NCI-H1417 (cell line): ENCODE results near the gene SAE1.
"Not testable (repeated sequence)": the region's sequence is repeated elsewhere in the genome, so short reads cannot be mapped to it uniquely, and the experiment has no call there.

Experiments used
- DNase-seq, 3 experiments: peaks; one replicate each; lab custom pipeline; 2025; lab: John Stamatoyannopoulos, UW

SAE1 gene

DNA sequence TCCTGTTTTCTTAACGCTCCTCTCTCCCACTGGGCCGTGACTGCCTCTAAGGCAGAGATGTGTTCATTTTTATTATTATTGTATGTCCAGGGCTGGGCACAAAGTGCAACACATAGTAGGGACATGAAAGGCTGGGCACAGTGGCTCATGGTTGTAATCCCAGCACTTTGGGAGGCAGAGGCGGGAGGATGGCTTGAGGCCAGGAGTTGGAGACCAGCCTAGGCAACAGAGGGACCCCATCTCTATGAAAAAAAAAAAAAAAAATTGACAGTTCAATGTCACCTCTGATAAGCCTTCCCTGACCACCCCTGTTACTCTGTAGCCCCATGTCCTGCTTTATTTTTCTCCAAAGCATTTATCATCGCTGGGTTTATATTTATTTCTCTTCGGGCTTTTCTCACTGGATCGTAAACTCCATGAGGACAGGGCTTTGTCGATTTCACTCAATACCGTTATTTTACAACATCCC, 481 bp upstream of the SAE1 start:
- DNase-seq = no peak

DNA sequence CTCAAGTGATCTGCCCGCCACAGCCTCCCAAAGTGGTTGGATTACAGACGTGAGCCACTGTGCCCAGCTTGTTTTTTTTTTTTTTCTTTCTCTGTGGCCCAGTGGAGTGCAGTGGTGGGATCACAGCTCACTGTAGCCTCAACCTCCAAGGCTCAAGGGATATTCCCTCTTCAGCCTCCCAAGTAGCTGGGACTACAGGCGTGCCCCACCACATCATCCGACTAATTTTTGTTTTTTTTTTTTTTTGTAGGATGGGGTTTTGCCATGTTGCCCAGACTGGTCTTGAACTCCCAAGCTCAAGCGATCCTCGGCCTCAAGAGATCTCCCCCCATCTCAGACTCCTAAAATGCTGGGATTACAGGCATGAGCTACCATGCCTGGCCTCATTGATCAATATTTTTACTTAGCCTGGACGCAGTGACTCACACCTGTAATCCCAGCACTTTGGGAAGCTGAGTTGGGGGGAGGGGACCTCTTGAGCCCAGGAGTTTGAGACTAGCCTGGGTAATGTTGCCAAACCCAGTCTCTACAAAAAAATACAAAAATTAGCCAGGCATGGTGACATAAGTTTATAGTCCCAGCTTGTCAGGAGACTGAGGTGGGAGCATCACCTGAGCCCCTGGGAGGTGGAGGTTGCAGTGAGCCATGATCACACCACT, 1.7 kb downstream of the SAE1 start:
- no peak for DNase-seq

DNA sequence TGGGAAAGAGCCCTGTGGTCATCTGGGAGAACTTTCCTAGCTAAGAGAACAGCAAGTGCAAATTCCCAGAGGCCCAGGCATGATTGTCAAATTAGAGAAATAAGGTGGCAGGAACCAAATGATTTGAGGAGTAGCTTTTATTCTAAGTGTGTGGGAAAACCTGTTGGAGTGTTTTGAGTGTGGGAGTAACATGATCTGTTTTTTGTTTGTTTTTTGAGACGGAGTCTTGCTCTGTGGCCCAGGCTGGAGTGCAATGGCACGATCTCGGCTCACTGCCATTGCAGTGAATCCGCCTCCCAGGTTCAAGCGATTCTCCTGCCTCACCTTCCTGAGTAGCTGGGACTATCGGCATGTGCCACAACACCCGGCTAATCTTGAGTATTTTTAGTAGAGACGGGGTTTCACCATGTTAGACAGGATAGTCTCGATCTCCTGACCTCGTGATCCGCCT, 2.4 kb downstream of the SAE1 start:
- DNase-seq = no peak

DNA sequence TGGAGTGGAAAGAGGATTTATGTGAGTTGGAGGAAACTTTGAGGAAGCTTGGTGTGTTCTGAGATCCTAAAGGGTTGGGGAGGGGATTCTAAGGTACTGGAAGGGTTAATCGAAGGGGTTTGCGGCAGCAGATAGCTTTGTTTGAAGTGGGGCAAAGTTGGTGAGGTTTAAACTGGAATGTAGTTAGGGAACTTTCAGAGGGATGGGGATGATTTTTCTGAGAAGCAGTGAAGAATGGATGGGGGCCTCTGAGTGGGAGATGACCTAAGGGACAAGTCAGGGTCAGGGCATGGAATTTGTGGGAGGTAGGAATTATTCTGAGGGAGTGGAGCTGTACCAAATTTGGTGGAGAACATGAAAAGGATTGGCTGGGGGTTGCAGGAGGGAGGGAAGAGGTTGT, 3.9 kb downstream of the SAE1 start:
- DNase-seq = no peak

DNA sequence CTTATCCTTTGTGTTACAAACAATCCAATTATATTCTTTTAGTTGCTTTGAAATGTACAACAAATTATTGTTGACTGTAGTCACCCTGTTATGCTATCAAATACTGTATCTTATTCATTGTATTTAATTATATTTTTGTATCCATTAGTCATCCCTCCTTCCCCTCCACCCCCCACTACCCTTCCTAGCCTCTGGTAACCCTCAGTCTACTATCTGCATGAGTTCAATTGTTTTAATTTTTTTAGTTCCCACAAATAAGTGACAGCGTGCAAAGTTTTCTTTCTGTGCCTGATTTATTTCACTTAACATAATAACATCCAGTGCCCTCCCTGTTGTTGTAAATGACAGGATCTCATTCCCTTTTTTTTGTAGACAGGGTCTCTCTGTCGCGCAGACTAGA, 4.5 kb downstream of the SAE1 start:
- DNase-seq = no peak

DNA sequence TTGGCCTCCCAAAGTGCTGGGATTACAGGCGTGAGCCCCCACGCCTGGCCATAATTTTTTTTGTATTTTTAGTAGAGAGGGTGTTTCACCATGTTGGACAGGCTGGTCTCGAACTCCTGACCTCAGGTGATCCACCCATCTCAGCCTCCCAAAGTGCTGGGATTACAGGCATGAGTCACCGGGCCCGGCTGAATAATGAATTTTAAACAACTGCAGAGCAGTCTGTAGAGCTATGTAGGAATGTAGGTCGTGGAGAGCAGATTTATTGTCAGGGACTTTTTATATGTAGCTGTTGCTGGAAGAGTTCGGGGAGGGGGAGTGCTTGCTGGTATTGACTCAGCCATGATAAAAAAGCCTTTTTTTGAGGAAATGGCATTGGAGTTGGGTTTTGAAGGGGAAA, 10.6 kb downstream of the SAE1 start:
- DNase-seq = not testable (repeated sequence)

DNA sequence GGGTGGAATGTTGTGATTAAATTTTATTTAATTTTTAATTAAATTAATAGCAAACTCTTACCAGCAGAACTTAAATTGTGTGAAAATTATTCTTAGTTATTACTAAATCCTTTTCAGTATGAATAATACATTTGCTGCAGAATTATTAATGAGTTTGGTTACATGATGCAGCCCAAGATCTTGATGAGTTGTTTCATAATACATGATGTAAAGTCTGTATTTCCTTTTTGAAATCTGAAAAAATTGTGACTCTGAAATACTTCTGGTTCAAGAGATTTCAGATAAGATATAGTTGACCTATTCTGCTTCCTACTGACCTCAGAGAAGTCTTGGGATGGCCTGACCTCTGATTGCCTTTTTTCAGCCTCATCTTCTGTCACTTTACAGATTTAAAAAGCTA, 11.1 kb downstream of the SAE1 start:
- DNase-seq = no peak

DNA sequence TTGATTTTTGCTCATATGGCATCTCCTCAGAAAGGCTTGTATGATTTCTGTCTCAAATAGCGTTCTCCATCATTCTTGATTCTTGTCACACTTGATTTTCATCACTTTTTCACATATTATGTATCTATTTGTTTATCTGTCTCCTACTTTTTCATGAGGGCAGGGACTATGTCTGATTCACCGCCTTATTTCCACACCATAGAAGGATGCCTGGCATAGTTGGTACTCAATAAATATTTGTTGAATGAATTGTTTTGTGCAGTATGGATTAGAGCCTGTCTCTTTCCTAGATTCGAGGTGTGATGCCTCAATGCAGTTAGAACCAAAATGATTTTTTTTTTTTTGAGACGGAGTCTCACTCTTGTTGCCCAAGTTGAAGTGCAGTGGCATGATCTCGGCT, 12.1 kb downstream of the SAE1 start:
- no peak for DNase-seq

DNA sequence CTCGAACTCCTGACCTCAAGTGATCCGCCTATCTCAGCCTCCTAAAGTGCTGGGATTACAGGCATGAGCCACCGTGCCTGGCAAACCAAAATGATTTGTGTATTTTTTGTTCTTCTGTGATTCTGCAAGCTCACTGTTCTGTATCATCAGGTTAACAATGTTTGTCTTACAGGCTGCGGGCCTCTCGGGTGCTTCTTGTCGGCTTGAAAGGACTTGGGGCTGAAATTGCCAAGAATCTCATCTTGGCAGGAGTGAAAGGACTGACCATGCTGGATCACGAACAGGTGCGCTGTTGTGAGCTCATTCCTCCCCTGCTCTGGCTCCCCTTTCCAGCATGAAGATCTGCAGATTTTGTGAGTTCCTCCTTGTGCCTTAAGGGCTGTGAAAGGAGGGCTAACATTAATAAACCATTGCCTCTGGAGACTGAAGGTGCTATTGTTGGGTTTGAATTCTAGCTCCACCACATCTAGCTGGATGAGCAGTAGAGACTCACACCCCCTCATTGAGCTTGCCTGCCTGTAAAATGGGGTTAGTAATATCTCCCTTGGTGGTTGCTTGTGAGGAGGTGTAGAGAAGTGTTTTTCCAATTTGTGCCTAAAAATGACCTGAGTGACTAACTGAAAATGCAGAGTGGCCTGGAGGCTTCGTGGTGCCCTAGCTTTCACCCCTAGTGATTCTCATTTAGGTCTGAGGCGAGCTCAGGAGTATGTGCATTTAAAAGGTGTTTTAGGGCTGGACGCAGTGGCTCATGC, 12.9 kb downstream of the SAE1 start:
- DNase-seq = no peak

DNA sequence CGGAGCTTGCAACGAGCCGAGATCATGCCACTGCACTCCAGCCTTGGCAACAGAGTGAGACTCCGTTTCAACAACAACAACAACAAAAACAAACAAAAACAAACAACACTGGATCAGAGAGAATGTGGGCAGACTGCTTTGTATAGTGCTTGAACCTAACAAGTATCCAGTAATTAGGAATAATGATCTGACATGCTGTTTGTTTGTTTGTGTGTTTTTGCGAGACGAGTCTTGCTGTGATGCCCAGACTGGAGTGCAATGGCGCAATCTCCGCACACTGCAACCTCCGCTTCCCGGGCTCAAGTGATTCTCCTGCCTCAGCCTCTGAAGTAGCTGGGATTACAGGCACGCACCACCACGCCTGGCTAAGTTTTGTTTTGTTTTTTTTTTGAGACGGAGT, 14.0 kb downstream of the SAE1 start:
- no peak for DNase-seq

DNA sequence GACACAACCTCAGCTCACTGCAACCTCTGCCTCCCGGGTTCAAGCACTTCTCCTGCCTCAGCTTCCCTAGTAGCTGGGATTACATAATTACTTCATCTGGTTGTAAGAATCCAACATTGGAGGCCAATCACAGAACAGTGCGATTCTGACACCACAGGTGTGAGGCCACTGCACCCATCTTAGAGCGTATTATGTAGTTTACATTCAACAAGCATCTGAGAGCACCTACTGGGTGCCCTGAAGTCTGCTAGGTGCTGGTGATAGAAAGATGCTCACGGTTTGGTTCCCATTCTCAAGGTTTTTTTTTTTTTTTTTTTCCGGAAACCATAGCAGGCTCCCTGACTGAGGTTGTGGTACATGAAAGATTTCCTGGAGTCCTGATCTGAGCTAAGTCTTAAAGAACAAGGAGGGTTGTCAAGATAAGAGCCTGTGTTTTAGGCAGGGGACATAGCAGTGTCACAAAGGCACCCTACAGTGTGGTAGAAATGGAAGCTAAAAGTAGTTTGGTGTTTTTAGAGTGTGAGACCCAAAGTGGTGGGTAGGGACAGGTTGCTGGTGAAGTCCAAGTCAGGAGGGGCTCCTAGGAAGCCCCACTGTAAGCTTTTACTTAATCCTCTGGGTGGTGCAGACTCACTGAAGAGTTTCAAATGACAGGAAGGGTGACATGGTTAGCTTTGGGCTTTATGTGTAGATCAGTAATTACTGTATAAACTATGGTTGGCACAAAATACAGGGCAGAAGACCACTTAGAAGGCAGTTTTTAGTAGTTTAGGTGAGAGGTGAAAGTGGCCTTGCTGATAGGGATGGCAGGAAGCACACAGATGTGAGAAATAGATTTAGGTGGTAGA, 15.2 kb downstream of the SAE1 start:
- no peak for DNase-seq

DNA sequence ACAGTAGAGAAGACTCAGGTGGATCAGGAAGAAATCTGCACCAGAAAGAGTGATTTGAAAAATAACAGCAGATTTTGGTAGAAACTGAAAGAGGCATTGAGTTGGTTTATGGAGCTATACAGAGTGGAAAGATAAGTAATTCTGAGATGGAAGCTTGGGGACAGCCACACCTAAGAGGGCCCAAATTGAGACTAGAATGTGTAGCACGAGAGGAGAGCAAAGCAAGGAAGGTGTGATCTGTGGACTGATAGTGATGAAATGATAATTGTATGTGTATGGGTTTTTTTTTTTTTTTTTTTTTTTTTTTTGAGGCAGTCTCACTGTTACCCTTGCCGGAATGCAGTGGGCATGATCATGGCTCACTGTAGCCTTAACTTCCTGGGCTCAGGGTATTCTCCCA, 16.3 kb downstream of the SAE1 start:
- DNase-seq = no peak

DNA sequence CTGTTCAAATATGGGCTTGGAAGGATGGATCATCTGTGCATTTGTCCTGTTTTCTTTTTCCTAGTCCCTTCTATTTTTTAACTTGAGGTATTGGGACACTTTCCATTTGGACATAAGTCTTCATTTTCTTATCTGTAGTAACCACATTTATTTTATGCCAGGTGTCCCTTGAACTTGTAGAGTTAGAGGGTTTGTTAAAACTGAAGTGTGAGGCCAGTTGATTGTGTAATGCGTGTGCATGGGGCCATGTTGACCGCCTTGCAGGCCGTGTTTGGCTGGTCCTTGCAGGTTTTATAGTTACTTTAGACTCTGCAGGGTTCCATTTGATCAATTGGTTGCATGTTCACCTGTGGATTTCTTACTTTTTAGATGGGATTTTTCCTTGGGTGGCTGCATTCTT, 21.0 kb downstream of the SAE1 start:
- DNase-seq = no peak

DNA sequence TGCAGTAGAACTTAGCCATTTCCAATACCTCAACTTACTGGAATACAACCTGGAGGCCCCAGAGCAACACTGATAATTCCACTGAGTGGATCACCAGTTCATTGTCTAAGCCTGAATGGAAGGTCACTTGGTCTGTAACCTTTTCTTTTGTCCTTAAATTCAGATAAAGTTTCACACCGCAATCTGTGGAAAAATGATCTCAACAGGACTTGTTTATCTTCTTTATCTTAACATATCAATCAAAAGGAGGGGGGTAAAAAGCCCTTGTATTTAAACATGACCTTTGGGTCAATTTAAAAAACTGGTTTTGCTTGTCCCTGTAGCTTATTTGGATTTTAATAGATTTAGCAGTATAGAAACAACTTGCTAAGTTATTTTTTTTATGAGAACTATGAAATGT, 21.6 kb downstream of the SAE1 start:
- peak in 1 of 3 experiments; percentile 77 for DNase-seq

DNA sequence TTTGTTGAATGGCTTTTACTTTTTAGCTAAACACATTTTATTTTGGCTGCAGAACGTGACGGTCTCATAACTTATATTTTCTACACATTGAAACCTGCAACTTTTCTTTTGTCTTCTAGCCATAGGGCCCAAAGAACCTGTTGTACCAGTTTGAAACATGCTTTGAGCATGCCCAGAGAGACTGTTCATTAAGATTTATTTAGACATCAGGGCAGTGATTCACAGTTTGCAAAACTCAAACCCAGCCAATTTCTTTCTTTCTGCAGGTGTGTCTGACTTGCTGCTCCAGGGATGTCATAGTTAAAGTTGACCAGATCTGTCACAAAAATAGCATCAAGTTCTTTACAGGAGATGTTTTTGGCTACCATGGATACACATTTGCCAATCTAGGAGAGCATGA, 22.0 kb downstream of the SAE1 start:
- peak in 2 of 3 experiments; percentile 31 to 82 for DNase-seq

DNA sequence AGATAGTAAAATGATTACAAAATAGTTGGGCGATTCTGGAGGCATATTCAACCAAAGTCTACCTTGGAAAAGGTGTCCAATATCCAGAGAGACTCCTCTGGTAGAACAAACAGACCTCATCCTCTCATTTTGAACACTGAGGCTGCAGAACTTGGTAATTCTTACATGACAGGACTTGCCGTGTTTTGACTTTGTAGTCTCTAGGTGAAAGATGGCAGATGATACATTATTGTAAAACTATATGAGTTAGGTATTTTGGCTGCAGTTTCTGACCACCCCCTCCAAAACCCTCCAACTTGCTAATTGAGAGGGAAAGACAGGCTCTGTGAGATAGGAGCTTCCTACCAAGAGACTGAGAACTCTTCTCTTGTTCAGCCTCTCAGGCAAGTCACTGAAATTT, 22.6 kb downstream of the SAE1 start:
- no peak for DNase-seq

DNA sequence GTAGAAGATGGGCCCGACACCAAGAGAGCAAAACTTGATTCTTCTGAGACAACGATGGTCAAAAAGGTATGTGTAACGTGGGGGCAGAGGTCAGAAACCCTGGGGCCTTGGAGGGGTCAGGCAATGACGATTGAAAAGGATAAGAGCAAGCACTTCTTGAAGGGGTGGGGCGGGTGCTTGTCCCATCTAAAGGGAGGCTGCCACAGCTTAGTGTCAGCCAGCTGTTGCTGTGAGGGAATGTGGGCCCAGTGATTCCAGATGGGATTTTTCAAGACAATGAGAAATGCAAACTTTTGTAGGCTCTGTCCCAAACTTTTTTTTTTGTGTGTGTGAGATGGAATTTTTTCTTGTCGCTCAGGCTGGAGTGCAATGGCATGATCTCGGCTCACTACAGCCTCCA, 24.5 kb downstream of the SAE1 start:
- DNase-seq = no peak

DNA sequence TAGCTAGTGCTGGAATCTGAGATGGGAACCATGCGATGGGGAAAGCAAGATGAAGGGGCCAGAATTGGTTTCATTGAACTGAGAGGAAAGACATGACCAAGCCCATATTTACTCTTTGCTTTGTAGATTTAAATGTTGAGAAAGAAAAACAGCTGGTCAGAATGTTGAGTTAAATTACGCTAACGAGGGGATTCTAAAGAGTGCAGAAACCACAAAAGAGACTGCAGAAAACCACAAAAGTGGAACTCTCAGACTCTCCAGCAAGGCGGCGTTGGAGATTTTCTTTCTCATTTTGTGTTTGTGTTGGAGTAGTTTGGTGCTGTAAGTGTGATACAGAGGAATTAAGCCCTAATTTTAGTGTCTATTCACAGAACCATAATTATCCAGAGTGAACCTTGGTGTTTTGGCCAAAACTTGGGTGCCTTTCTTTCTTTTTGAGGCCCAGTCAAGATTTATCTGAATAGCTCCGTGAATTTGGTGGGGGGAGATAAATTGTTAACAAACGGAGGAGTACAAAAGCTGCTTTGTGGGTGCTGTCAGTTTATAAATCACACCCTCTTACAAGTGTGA, 26.3 kb downstream of the SAE1 start:
- DNase-seq = peak in 2 of 3 experiments; percentile 19 to 74

DNA sequence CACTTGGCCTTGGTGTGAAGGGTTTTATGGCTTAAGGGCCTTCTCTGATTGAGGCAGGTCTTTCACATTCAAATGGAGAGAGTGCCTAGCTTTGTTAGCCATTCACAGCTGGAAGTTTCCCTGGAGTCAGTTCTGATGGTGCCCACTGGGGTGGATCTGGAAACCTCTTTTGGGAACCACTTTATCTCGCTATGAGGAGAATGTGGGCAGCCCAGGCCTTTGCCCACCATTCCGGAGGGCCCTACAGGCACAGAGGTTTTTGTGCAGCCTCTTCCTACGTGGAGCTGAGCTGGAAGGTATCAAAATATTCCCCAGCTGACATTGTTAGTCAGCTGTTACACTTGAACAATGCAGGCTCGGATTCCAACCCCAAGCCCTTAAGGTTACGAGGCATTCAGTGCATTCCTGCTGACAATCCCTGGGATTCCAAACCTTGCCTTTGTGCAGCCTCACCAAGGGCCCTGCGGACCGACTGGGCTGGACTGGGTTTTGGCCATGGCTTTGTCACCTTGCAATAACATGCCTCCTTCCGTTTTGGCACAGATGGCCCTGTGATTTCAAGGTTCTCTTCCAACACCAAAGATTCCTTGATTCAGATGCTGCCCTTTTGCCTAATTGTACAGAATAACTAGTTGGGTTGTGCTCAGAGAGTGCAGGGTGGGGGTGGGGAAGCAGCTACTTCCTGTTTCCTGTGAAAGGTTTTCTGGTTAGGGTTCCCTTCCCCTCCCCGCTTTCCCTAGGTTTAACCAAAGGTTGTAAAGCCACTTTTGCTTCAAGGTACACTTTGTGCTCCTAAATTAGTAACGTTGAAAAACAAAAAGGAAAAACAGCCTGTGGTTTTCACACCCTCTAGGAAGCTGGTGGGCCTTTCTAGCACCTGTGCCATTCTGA, 27.0 kb downstream of the SAE1 start:
- peak in 2 of 3 experiments; percentile 42 to 70 for DNase-seq

DNA sequence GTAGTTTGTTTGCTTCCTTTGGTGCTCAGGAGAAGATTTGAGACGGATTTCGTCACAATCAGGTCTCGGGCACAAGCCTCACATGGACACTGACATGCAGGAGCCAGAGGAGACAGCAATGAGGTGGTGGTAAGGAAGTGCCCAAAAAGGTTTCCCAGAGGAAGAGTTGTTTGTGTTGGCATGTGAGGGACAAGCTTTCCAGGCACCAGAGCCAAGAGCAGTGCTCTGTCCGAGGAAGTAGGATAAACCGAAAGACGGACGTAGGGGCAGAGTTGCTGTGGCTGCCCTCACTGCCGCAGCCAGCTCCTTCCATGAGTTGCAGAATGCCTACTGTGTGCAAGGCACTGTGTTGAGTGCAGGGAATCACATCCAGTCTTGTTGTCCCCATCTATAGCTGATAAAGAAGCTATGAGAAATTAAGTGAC, 27.7 kb downstream of the SAE1 start:
- DNase-seq = no peak

DNA sequence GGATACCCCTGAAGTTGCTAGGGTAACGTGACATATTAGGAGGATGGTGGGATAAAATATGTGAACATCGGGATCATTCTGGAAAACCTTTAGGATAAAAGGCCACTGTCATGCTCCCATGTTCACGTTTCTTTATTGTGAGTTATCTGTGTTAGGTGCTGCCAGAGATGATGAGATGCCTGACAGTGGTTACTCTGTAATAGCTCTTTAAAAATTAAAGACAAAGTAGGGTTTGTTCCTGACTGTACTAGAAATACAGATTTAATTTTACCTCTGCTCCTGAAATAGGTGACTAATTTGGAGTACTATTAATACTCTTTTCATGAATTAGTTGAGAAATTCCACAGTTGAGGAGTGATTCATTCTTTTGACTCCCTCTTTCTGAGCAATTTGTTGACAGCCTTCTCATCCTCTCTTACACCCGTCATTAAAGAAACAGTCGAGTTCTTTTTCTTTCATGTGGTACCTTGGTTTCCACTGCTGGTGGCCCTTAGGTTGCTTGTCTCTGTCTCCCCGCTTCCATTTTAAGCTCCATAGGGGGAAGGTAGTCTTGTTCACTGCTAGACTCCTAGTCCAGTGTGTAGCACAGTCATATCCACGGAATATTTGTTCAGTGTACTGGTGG, 28.4 kb downstream of the SAE1 start:
- no peak for DNase-seq
